A549 (cell line): ENCODE results near the gene PGPEP1. TPM values are rescaled to one million over a fixed set of nuclear protein-coding genes. Genes with fewer than 3 reads are reported as not detected.
A peak's percentile ranks its signal among the peaks of the same experiment; 100 is the strongest.

Experiments
- ATAC-seq, 2 experiments: fragments of 200-7000 bp in 1 of 2; fragments of >200 bp in 1 of 2; cut with Nextera tagmentation in 1 of 2; cut with Tn5 transposase in 1 of 2; 3 replicates each; pipeline versions ENCODE4 v1.8.0 to v1.9.1; 2018 to 2020; ENCODE audit warnings: mild to moderate bottlenecking in 1 of 2, moderate library complexity in 1 of 2
- CTCF ChIA-PET: fragments of 300-600 bp; sonication (Branson Sonifier 250); formaldehyde crosslinking; extraction: SDS; loops from one replicate; lab custom pipeline; 2021; ENCODE audit warnings: antibody characterized with exemption, inconsistent platforms; lab: Yijun Ruan, JAX
- POLR2A ChIA-PET: fragments of 350-600 bp; formaldehyde crosslinking; extraction: SDS; loops from one replicate; lab custom pipeline; 2021; ENCODE audit warnings: antibody characterized with exemption, inconsistent platforms; lab: Yijun Ruan, JAX
- DNase-seq, 2 experiments: peaks; one replicate each; pipeline versions ENCODE4 v3.0.0 to v3.0.0-alpha.2; 2011 to 2016; ENCODE audit warnings: low read depth in 1 of 2, low spot score in 1 of 2
- FAIRE-seq: peaks from 2 replicates; lab custom pipeline; 2011; peaks lifted over from hg19 to GRCh38; lab: Jason Lieb, UNC
- H3K27ac ChIP-seq, 2 experiments: fragments of >200 bp; sonication (Bioruptor Twin); formaldehyde crosslinking; 3 replicates each; pipeline ENCODE4 v1.5.1; 2016 to 2017
- H3K4me1 ChIP-seq: fragments of >200 bp; sonication (Bioruptor Twin); formaldehyde crosslinking; 3 replicates; pipeline ENCODE4 v1.6.1; 2016
- H3K4me2 ChIP-seq: fragments of >200 bp; sonication (Bioruptor Twin); formaldehyde crosslinking; 3 replicates; pipeline ENCODE4 v1.6.1; 2016
- H3K4me3 ChIP-seq: fragments of >200 bp; sonication (Bioruptor Twin); formaldehyde crosslinking; 3 replicates; pipeline ENCODE4 v1.5.1; 2016
- H3K9me3 ChIP-seq: fragments of >200 bp; sonication (Bioruptor Twin); formaldehyde crosslinking; 3 replicates; pipeline ENCODE4 v1.6.1; 2016
- BHLHE40 ChIP-seq: IDR thresholded peaks from 2 replicates; pipeline ENCODE4 v1.6.1; 2012; ENCODE audit warnings: low read depth, low read length, inconsistent platforms
- CBX2 ChIP-seq: fragments of 200-600 bp; sonication (generic); IDR thresholded peaks from 2 replicates; pipeline ENCODE4 v1.6.1; 2016; ENCODE audit warnings: low read depth, mild to moderate bottlenecking, borderline replicate concordance
- FOSB ChIP-seq: fragments of 250-450 bp; sonication (Bioruptor Pico); IDR thresholded peaks from 2 replicates; pipeline ENCODE4 v1.5.0; 2020; ENCODE audit warnings: mild to moderate bottlenecking, moderate library complexity
- FOSL2 ChIP-seq, 2 experiments: fragments of 450-650 bp in 1 of 2; fragments of >200 bp in 1 of 2; sonication (Bioruptor Twin) in 1 of 2; formaldehyde crosslinking; IDR thresholded peaks; 2 replicates each; pipeline versions ENCODE4 v1.5.0 to v1.6.1; 2016 to 2020; ENCODE audit warnings: mild to moderate bottlenecking in 1 of 2, moderate library complexity in 1 of 2
- GATA3 ChIP-seq: IDR thresholded peaks from 2 replicates; pipeline ENCODE4 v1.6.1; 2012; ENCODE audit warnings: borderline replicate concordance
- JUN ChIP-seq, 2 experiments: fragments of >200 bp; sonication (Bioruptor Twin); formaldehyde crosslinking; IDR thresholded peaks; 2 replicates in 1 of 2; 3 replicates in 1 of 2; pipeline ENCODE4 v1.6.1; 2016 to 2017
- KDM5A ChIP-seq: fragments of 200-600 bp; sonication (generic); IDR thresholded peaks from 2 replicates; pipeline ENCODE4 v1.6.1; 2016; ENCODE audit warnings: antibody characterized with exemption, mild to moderate bottlenecking
- MAFK ChIP-seq: fragments of 450-650 bp; IDR thresholded peaks from 2 replicates; pipeline ENCODE4 v1.6.1; 2014; ENCODE audit not compliant: partially characterized antibody
- POLR2A ChIP-seq: IDR thresholded peaks from 2 replicates; pipeline ENCODE4 v1.6.1; 2012; ENCODE audit warnings: mild to moderate bottlenecking, low read length
- POLR2AphosphoS2 ChIP-seq: conservative IDR thresholded peaks from 2 replicates; pipeline ENCODE4 v1.6.1; 2012; ENCODE audit warnings: low read length, improper control_type of control experiment, inconsistent platforms
- RFX5 ChIP-seq: fragments of 450-650 bp; IDR thresholded peaks from 2 replicates; pipeline ENCODE4 v1.7.1; 2014; ENCODE audit warnings: antibody characterized with exemption, mild to moderate bottlenecking, moderate library complexity
- SREBF2 ChIP-seq: fragments of 450-650 bp; IDR thresholded peaks from 2 replicates; pipeline ENCODE4 v1.6.1; 2014; ENCODE audit warnings: mild to moderate bottlenecking, moderate library complexity
- ZC3H11A ChIP-seq: fragments of 450-650 bp; IDR thresholded peaks from 2 replicates; pipeline ENCODE4 v1.6.1; 2014; ENCODE audit warnings: antibody characterized with exemption, mild to moderate bottlenecking
- ZFP36 ChIP-seq: fragments of 450-650 bp; IDR thresholded peaks from 2 replicates; pipeline ENCODE4 v1.6.1; 2014; ENCODE audit warnings: borderline replicate concordance; ENCODE audit not compliant: partially characterized antibody
- WGBS: methylation state at CpG from one replicate; pipeline ENCODE4 v1.1.6; 2017; ENCODE audit errors: missing lambda C conversion rate; 5-methylcytosine and 5-hydroxymethylcytosine counted together
- polyA plus RNA-seq, 4 experiments: library from polyadenylated mRNA; depleted of rRNA in 3 of 4; stranded (reverse); fragments of >200 nt; fragmentation: RNase III in 1 of 4; extraction: RNeasy Plus Mini Kit Qiagen cat#74134 plus additional on column Dnase treatment in 1 of 4; gene quantifications; 2 replicates in 3 of 4; 3 replicates in 1 of 4; pipeline ENCODE4 v1.2.3, GENCODE V29; 2011 to 2017
- TF ChIP-seq, protein P1 (sequence below): fragments of 250-450 bp; sonication (Bioruptor Pico); IDR thresholded peaks from 2 replicates; pipeline ENCODE4 v1.5.0; 2021; ENCODE audit warnings: mild to moderate bottlenecking, moderate library complexity, borderline replicate concordance
- TF ChIP-seq, protein P2 (sequence below): fragments of 150-350 bp; IDR thresholded peaks from 2 replicates; pipeline ENCODE4 v1.6.1; 2014; ENCODE audit warnings: low read depth, mild to moderate bottlenecking, low read length
- TF ChIP-seq, protein P3 (sequence below): fragments of 250-450 bp; sonication (Bioruptor Pico); IDR thresholded peaks from 2 replicates; pipeline ENCODE4 v1.5.0; 2020; ENCODE audit warnings: low read depth, mild to moderate bottlenecking, moderate library complexity
- TF ChIP-seq, protein P4 (sequence below): fragments of 450-650 bp; IDR thresholded peaks from 2 replicates; pipeline ENCODE4 v1.6.1; 2014; ENCODE audit warnings: antibody characterized with exemption
- TF ChIP-seq, protein P5 (sequence below): IDR thresholded peaks from 2 replicates; pipeline ENCODE4 v1.6.1; 2012

PGPEP1 gene
- polyA plus RNA-seq, 2 of the 4 experiments (the other 2 are of a cell fraction), result 5.3 to 7.1 TPM

DNA sequence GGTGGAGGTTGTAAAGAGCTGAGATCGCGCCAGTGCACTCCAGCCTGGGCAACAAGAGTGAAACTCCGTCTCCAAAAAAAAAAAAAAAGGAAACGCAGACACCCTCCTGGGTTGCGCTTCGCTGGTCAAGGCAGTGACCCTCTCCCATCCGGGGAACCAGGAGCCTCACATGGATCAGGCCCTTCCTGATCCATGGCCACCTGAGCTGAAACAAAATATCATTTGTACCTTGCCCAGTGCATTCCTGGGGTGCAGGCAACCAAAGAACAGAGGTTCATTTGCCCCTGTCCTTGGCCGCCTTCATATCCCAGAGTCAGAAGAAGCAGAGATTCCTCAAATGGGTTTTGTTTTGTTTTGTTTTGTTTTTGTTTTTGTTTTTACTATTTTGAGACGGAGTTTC is 9.5 kb upstream of the PGPEP1 start:
- no peak for DNase-seq
- 96% methylated on average over 9 of the region's 9 CpGs for WGBS
- Histone ChIP-seq H3K4me1 (peaks cover 14% of the 10 kb centered on the region), H3K9me3 (no peaks in the 10 kb centered on the region), H3K27ac (no peak overlapping the region)
- POLR2A ChIA-PET, result interaction anchor here (4.1 kb wide), 1 partner anchor 51 kb away, joined by 95 read pairs; the partner anchor contains the start of gene JUND
- TF ChIP-seq KDM5A, result no peak
- TF ChIP-seq CBX2, result no peak
- no peak for TF ChIP-seq SREBF2
- no peak for TF ChIP-seq ZC3H11A
- no peak for TF ChIP-seq POLR2AphosphoS2
- TF ChIP-seq, protein P1, sequence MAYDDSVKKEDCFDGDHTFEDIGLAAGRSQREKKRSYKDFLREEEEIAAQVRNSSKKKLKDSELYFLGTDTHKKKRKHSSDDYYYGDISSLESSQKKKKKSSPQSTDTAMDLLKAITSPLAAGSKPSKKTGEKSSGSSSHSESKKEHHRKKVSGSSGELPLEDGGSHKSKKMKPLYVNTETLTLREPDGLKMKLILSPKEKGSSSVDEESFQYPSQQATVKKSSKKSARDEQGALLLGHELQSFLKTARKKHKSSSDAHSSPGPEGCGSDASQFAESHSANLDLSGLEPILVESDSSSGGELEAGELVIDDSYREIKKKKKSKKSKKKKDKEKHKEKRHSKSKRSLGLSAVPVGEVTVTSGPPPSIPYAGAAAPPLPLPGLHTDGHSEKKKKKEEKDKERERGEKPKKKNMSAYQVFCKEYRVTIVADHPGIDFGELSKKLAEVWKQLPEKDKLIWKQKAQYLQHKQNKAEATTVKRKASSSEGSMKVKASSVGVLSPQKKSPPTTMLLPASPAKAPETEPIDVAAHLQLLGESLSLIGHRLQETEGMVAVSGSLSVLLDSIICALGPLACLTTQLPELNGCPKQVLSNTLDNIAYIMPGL (CRISPR knock-in tag), result no peak
- TF ChIP-seq, protein P2, sequence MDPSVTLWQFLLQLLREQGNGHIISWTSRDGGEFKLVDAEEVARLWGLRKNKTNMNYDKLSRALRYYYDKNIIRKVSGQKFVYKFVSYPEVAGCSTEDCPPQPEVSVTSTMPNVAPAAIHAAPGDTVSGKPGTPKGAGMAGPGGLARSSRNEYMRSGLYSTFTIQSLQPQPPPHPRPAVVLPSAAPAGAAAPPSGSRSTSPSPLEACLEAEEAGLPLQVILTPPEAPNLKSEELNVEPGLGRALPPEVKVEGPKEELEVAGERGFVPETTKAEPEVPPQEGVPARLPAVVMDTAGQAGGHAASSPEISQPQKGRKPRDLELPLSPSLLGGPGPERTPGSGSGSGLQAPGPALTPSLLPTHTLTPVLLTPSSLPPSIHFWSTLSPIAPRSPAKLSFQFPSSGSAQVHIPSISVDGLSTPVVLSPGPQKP, result no peak
- no peak for TF ChIP-seq GATA3
- no peak for TF ChIP-seq POLR2A
- TF ChIP-seq, all 56 proteins: peak for 0
- ATAC-seq, result no peak
- Histone ChIP-seq H3K4me3 (no peak overlapping the region), H3K4me2 (no peak overlapping the region)
- FAIRE-seq, result no peak
- CTCF ChIA-PET, result interaction anchor here (0.8 to 7.6 kb wide), 5 partner anchors 8 to 80 kb away, joined by 3 to 158 read pairs (median 17); partner anchors contain the start of genes IQCN and JUND

DNA sequence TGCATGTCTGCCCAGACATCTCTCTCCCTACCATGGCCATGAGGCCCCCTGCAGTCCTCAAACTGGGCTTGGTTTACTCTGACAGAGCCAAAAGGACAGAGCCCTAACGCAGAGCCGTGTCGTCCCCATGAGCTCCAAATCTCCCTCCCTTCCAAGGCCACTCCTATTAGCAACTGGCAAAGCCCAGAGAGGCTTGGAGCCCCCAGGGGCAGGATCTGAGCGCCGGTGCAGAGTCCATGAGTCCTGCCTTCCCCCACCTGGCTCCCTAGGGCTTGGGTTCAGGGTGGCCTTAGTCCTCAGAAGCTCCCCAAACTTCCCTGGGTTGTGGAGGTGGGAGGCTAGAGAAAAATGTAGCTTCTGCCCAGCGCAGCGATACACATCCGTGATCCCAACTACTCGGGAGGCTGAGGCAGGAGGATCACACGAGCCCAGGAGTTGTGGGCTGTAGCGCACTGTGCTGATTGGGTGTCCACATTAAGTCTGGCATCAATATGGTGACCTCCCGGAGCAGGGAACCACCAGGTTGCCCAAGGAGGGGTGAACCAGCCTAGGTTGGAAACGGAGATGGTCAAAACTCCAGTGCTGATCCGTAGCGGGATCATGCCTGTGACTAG is 7.4 kb upstream of the PGPEP1 start:
- TF ChIP-seq, protein P3, sequence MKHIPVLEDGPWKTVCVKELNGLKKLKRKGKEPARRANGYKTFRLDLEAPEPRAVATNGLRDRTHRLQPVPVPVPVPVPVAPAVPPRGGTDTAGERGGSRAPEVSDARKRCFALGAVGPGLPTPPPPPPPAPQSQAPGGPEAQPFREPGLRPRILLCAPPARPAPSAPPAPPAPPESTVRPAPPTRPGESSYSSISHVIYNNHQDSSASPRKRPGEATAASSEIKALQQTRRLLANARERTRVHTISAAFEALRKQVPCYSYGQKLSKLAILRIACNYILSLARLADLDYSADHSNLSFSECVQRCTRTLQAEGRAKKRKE, result no peak
- no peak for TF ChIP-seq FOSB
- TF ChIP-seq MAFK, result no peak
- TF ChIP-seq, protein P4, sequence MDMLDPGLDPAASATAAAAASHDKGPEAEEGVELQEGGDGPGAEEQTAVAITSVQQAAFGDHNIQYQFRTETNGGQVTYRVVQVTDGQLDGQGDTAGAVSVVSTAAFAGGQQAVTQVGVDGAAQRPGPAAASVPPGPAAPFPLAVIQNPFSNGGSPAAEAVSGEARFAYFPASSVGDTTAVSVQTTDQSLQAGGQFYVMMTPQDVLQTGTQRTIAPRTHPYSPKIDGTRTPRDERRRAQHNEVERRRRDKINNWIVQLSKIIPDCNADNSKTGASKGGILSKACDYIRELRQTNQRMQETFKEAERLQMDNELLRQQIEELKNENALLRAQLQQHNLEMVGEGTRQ, result no peak
- TF ChIP-seq SREBF2, result no peak
- no peak for TF ChIP-seq ZFP36
- no peak for TF ChIP-seq RFX5
- no peak for TF ChIP-seq ZC3H11A
- TF ChIP-seq, protein P5, sequence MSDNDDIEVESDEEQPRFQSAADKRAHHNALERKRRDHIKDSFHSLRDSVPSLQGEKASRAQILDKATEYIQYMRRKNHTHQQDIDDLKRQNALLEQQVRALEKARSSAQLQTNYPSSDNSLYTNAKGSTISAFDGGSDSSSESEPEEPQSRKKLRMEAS, result no peak
- no peak for TF ChIP-seq FOSL2 (IDR thresholded peaks at IDR 0.05)
- TF ChIP-seq FOSL2 (CRISPR knock-in tag; IDR thresholded peaks at IDR 0.05), result no peak
- TF ChIP-seq BHLHE40, result no peak
- TF ChIP-seq JUN (IDR thresholded peaks at IDR 0.05), result no peak
- TF ChIP-seq, all 56 proteins: peak for 0
- Histone ChIP-seq H3K4me2 (no peak overlapping the region), H3K9me3 (no peaks in the 10 kb centered on the region), H3K4me1 (peaks cover 14% of the 10 kb centered on the region), H3K4me3 (no peak overlapping the region), H3K27ac (peak overlapping the region in 1 of 2 experiments; percentile 49; a peak in 1 of 6 replicates)
- FAIRE-seq, result no peak
- no peak for DNase-seq
- 85% methylated on average over 11 of the region's 15 CpGs for WGBS
- ATAC-seq, result no peak
- ChIA-PET POLR2A (no interaction called here), CTCF (interaction anchor here (1.0 to 2.3 kb wide), 4 partner anchors 11 to 78 kb away, joined by 4 to 11 read pairs (median 6); partner anchors contain the start of gene LSM4)
